GM23338 (cell line): ENCODE data around the gene PTPN18. TPM values are rescaled to one million over a fixed set of nuclear protein-coding genes. Genes with fewer than 3 reads are reported as not detected.

Experiments used
- ATAC-seq: fragments of 200-7000 bp; cut with Tn5 transposase; 3 replicates; pipeline ENCODE4 v1.9.1; 2020
- DNase-seq: peaks from one replicate; pipeline ENCODE4 v3.0.0-alpha.2; 2015; ENCODE audit warnings: low spot score
- H2AFZ ChIP-seq: fragments of 200-600 bp; sonication (generic); 2 replicates; pipeline ENCODE4 v1.8.0; 2016; ENCODE audit warnings: antibody characterized with exemption, mild to moderate bottlenecking, moderate library complexity
- H3F3A ChIP-seq: fragments of 200-600 bp; sonication (generic); replicated peaks from 2 replicates; pipeline ENCODE4 v1.8.0; 2017; ENCODE audit warnings: antibody characterized with exemption, mixed run types, low read depth
- H3K27ac ChIP-seq: fragments of 200-600 bp; sonication (generic); 2 replicates; pipeline ENCODE4 v1.6.1; 2016; ENCODE audit warnings: low read depth
- H3K27me3 ChIP-seq: fragments of 200-600 bp; sonication (generic); 2 replicates; pipeline ENCODE4 v1.8.0; 2016; ENCODE audit warnings: mild to moderate bottlenecking, mixed run types, moderate library complexity; ENCODE audit not compliant: insufficient read depth
- H3K36me3 ChIP-seq: fragments of 200-600 bp; sonication (generic); 2 replicates; pipeline ENCODE4 v1.8.0; 2016; ENCODE audit warnings: mild to moderate bottlenecking; ENCODE audit not compliant: insufficient read depth
- H3K4me1 ChIP-seq: fragments of 200-600 bp; sonication (generic); 2 replicates; pipeline ENCODE4 v1.8.0; 2016; ENCODE audit warnings: mild to moderate bottlenecking, moderate library complexity; ENCODE audit not compliant: insufficient read depth
- H3K4me2 ChIP-seq: fragments of 200-600 bp; sonication (generic); 2 replicates; pipeline ENCODE4 v1.7.1; 2017; ENCODE audit warnings: mixed run types
- H3K4me3 ChIP-seq: fragments of 200-600 bp; sonication (generic); 2 replicates; pipeline ENCODE4 v1.6.1; 2016; ENCODE audit warnings: mixed run types
- H3K79me2 ChIP-seq: fragments of 200-600 bp; sonication (generic); replicated peaks from 2 replicates; pipeline ENCODE4 v1.8.0; 2017; ENCODE audit warnings: mild to moderate bottlenecking; ENCODE audit not compliant: insufficient read depth
- H3K9me2 ChIP-seq: fragments of 200-600 bp; sonication (generic); 2 replicates; pipeline ENCODE4 v1.8.0; 2017; ENCODE audit not compliant: insufficient read depth
- H4K20me1 ChIP-seq: fragments of 200-600 bp; sonication (generic); replicated peaks from 2 replicates; pipeline ENCODE4 v1.8.0; 2017; ENCODE audit warnings: mild to moderate bottlenecking; ENCODE audit not compliant: insufficient read depth
- H3K27ac Mint-ChIP-seq: 2 replicates; pipeline ENCODE4 v1.8.0; 2020; ENCODE audit warnings: inconsistent platforms, mild to moderate bottlenecking, moderate library complexity, mixed read lengths
- H3K27me3 Mint-ChIP-seq: 3 replicates; pipeline ENCODE4 v1.8.0; 2022; ENCODE audit warnings: low read depth, mild to moderate bottlenecking, moderate library complexity, mixed read lengths, inconsistent platforms; ENCODE audit not compliant: insufficient read depth, poor library complexity
- H3K36me3 Mint-ChIP-seq: 3 replicates; pipeline ENCODE4 v1.8.0; 2021; ENCODE audit warnings: low read depth, mild to moderate bottlenecking, inconsistent platforms, moderate library complexity, mixed read lengths
- H3K4me1 Mint-ChIP-seq: 3 replicates; pipeline ENCODE4 v1.8.0; 2020; ENCODE audit warnings: mild to moderate bottlenecking, inconsistent platforms, mixed read lengths
- H3K4me3 Mint-ChIP-seq: 3 replicates; pipeline ENCODE4 v1.8.0; 2021; ENCODE audit warnings: moderate library complexity, mild to moderate bottlenecking, inconsistent platforms, mixed read lengths
- H3K9me3 Mint-ChIP-seq: 3 replicates; pipeline ENCODE4 v1.8.0; 2020; ENCODE audit warnings: moderate library complexity, mild to moderate bottlenecking, inconsistent platforms, mixed read lengths
- CREB1 ChIP-seq: fragments of 250-450 bp; sonication (Bioruptor Pico); IDR thresholded peaks from 2 replicates; pipeline ENCODE4 v1.5.0; 2020; ENCODE audit warnings: low read depth, mild to moderate bottlenecking, moderate library complexity
- EZH2 ChIP-seq: fragments of 200-600 bp; sonication (generic); IDR thresholded peaks from one replicate; pipeline ENCODE4 v1.8.0; 2017; ENCODE audit warnings: antibody characterized with exemption, mild to moderate bottlenecking, low read depth; ENCODE audit not compliant: unreplicated experiment
- NANOG ChIP-seq: IDR thresholded peaks from 2 replicates; pipeline ENCODE4 v1.6.1; 2016; ENCODE audit warnings: antibody characterized with exemption, borderline replicate concordance
- STAT1 ChIP-seq: IDR thresholded peaks from one replicate; pipeline ENCODE4 v1.6.1; 2016; ENCODE audit warnings: antibody characterized with exemption; ENCODE audit not compliant: unreplicated experiment
- ZNF114 ChIP-seq: fragments of 250-450 bp; sonication (Bioruptor Pico); IDR thresholded peaks from 2 replicates; pipeline ENCODE4 v1.5.0; 2020; ENCODE audit warnings: mild to moderate bottlenecking, moderate library complexity
- ZNF331 ChIP-seq: fragments of 250-450 bp; sonication (Bioruptor Pico); IDR thresholded peaks from 2 replicates; pipeline ENCODE4 v1.5.0; 2020; ENCODE audit warnings: low read depth, mild to moderate bottlenecking, moderate library complexity
- polyA plus RNA-seq: library from polyadenylated mRNA; unstranded; fragments of >200 nt; fragmentation: Nextera tagmentation; extraction: Ambion mirVana; gene quantifications from 2 replicates; pipeline ENCODE4 v1.2.1, GENCODE V29; 2016
- total RNA-seq: library from RNA; depleted of rRNA; stranded (reverse); fragments of >200 nt; shearing (Covaris generic); gene quantifications from 2 replicates; pipeline ENCODE4 v1.2.3, GENCODE V29; 2014
- TF ChIP-seq, protein P1 (sequence below): fragments of 250-450 bp; sonication (Bioruptor Pico); IDR thresholded peaks from 2 replicates; pipeline ENCODE4 v1.5.0; 2020; ENCODE audit warnings: mild to moderate bottlenecking, moderate library complexity
- TF ChIP-seq, protein P2 (sequence below): IDR thresholded peaks from 2 replicates; pipeline ENCODE4 v1.6.1; 2016; ENCODE audit warnings: antibody characterized with exemption
- TF ChIP-seq, protein P3 (sequence below), 2 experiments: fragments of 200-600 bp in 1 of 2; sonication (generic) in 1 of 2; conservative IDR thresholded peaks; 2 replicates each; pipeline versions ENCODE4 v1.5.1 to v1.6.1; 2016 to 2017; ENCODE audit warnings: antibody characterized with exemption in 2 of 2, low read depth in 2 of 2, mild to moderate bottlenecking in 2 of 2, moderate library complexity in 1 of 2

PTPN18 gene
- total and polyA plus RNA-seq, 2 experiments from 2014 or later = 10.1 to 10.9 TPM

DNA sequence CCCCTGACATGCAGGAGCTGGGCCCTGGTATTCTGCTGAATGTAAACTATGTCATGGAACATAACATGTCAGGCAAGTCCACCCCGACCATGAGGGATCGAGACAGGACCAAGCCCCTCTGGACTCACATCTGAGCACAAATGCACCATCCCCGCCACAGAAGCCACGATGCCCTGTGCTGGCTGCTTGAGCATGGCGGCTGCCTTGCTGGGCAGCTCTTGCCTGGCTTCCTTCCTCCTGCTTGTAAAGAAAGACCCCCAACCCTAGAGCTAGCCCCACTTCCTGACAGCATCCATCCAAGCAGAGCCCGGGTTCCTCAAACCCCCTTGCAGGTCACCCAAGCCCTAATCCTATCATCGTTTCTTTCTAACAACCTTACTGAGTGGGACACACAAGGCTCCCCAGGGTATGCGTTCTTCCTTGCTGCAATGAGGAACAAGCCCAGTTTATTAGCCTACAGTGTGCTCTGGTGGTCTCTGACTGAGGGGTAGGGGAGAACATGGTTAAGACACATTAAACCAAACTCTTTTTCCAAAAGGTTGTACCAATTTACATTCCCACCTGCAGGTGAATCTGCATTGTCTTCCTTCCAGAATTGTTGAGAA lies 26.6 kb downstream of the PTPN18 start:
- no peak overlapping the region for H3K4me2 ChIP-seq
- no peaks in the 10 kb centered on the region for H4K20me1 ChIP-seq
- Mint-ChIP-seq H3K36me3 (no peaks in the 10 kb centered on the region), H3K27ac (no peak overlapping the region), H3K27me3 (peaks cover 3% of the 10 kb centered on the region), H3K4me3 (no peak overlapping the region), H3K9me3 (no peaks in the 10 kb centered on the region), H3K4me1 (peaks cover 11% of the 10 kb centered on the region)
- no peaks in the 10 kb centered on the region for H3K36me3 ChIP-seq
- no peaks in the 10 kb centered on the region for H3K27me3 ChIP-seq
- no peaks in the 10 kb centered on the region for H3K79me2 ChIP-seq
- no peak overlapping the region for H3K27ac ChIP-seq
- no peaks in the 10 kb centered on the region for H3K9me2 ChIP-seq
- DNase-seq (no peak), ATAC-seq (no peak)
- no peak for TF ChIP-seq ZNF114
- TF ChIP-seq NANOG = no peak
- no peak for TF ChIP-seq STAT1
- TF ChIP-seq, protein P1, sequence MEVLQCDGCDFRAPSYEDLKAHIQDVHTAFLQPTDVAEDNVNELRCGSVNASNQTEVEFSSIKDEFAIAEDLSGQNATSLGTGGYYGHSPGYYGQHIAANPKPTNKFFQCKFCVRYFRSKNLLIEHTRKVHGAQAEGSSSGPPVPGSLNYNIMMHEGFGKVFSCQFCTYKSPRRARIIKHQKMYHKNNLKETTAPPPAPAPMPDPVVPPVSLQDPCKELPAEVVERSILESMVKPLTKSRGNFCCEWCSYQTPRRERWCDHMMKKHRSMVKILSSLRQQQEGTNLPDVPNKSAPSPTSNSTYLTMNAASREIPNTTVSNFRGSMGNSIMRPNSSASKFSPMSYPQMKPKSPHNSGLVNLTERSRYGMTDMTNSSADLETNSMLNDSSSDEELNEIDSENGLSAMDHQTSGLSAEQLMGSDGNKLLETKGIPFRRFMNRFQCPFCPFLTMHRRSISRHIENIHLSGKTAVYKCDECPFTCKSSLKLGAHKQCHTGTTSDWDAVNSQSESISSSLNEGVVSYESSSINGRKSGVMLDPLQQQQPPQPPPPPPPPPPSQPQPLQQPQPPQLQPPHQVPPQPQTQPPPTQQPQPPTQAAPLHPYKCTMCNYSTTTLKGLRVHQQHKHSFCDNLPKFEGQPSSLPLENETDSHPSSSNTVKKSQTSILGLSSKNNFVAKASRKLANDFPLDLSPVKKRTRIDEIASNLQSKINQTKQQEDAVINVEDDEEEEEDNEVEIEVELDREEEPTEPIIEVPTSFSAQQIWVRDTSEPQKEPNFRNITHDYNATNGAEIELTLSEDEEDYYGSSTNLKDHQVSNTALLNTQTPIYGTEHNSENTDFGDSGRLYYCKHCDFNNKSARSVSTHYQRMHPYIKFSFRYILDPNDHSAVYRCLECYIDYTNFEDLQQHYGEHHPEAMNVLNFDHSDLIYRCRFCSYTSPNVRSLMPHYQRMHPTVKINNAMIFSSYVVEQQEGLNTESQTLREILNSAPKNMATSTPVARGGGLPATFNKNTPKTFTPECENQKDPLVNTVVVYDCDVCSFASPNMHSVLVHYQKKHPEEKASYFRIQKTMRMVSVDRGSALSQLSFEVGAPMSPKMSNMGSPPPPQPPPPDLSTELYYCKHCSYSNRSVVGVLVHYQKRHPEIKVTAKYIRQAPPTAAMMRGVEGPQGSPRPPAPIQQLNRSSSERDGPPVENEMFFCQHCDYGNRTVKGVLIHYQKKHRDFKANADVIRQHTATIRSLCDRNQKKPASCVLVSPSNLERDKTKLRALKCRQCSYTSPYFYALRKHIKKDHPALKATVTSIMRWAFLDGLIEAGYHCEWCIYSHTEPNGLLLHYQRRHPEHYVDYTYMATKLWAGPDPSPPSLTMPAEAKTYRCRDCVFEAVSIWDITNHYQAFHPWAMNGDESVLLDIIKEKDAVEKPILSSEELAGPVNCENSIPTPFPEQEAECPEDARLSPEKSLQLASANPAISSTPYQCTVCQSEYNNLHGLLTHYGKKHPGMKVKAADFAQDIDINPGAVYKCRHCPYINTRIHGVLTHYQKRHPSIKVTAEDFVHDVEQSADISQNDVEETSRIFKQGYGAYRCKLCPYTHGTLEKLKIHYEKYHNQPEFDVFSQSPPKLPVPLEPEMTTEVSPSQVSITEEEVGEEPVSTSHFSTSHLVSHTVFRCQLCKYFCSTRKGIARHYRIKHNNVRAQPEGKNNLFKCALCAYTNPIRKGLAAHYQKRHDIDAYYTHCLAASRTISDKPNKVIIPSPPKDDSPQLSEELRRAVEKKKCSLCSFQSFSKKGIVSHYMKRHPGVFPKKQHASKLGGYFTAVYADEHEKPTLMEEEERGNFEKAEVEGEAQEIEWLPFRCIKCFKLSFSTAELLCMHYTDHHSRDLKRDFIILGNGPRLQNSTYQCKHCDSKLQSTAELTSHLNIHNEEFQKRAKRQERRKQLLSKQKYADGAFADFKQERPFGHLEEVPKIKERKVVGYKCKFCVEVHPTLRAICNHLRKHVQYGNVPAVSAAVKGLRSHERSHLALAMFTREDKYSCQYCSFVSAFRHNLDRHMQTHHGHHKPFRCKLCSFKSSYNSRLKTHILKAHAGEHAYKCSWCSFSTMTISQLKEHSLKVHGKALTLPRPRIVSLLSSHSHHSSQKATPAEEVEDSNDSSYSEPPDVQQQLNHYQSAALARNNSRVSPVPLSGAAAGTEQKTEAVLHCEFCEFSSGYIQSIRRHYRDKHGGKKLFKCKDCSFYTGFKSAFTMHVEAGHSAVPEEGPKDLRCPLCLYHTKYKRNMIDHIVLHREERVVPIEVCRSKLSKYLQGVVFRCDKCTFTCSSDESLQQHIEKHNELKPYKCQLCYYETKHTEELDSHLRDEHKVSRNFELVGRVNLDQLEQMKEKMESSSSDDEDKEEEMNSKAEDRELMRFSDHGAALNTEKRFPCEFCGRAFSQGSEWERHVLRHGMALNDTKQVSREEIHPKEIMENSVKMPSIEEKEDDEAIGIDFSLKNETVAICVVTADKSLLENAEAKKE = no peak
- no peak for TF ChIP-seq CREB1 (CRISPR knock-in tag)
- TF ChIP-seq, protein P2, sequence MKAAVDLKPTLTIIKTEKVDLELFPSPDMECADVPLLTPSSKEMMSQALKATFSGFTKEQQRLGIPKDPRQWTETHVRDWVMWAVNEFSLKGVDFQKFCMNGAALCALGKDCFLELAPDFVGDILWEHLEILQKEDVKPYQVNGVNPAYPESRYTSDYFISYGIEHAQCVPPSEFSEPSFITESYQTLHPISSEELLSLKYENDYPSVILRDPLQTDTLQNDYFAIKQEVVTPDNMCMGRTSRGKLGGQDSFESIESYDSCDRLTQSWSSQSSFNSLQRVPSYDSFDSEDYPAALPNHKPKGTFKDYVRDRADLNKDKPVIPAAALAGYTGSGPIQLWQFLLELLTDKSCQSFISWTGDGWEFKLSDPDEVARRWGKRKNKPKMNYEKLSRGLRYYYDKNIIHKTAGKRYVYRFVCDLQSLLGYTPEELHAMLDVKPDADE = no peak
- TF ChIP-seq EZH2 = no peak
- no peak for TF ChIP-seq ZNF331
- TF ChIP-seq, protein P3, sequence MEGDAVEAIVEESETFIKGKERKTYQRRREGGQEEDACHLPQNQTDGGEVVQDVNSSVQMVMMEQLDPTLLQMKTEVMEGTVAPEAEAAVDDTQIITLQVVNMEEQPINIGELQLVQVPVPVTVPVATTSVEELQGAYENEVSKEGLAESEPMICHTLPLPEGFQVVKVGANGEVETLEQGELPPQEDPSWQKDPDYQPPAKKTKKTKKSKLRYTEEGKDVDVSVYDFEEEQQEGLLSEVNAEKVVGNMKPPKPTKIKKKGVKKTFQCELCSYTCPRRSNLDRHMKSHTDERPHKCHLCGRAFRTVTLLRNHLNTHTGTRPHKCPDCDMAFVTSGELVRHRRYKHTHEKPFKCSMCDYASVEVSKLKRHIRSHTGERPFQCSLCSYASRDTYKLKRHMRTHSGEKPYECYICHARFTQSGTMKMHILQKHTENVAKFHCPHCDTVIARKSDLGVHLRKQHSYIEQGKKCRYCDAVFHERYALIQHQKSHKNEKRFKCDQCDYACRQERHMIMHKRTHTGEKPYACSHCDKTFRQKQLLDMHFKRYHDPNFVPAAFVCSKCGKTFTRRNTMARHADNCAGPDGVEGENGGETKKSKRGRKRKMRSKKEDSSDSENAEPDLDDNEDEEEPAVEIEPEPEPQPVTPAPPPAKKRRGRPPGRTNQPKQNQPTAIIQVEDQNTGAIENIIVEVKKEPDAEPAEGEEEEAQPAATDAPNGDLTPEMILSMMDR (conservative IDR thresholded peaks at IDR 0.05; ENCODE audit: low read depth in 2 of 2) = no peak
- H3F3A ChIP-seq = no peaks in the 10 kb centered on the region
- H2AFZ ChIP-seq = no peak overlapping the region
- no peaks in the 10 kb centered on the region; the same call in 1 of the 2 replicates for H3K4me1 ChIP-seq
- no peak overlapping the region for H3K4me3 ChIP-seq
